Stimulated activated naive CD4-positive, alpha-beta T cell (primary cell): ENCODE measurements around the gene TAPT1.

ENCODE experiments used
- DNase-seq, 6 experiments: peaks; one replicate each; lab custom pipeline; 2025; lab: John Stamatoyannopoulos, UW

Gene TAPT1

DNA sequence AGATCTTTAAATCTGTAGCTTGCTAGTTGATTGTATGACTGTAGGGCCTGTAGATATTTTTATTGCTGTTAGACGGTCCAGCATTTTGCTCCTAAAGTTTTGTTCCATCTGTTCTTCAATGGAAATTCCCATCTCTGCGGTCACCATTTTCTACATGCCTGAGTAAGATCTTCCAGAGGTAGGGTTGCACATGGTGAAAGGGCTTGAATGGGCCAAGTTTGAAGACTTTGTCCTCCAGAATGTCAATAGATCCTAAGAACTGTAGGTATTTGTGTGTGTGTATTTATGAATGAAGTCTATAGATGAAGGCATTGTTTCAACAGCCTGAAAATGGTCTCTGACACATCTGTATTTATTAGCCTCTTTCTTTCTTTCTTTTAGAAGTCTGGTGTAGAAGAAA, 22.3 kb upstream of the TAPT1 start:
- no peak for DNase-seq

DNA sequence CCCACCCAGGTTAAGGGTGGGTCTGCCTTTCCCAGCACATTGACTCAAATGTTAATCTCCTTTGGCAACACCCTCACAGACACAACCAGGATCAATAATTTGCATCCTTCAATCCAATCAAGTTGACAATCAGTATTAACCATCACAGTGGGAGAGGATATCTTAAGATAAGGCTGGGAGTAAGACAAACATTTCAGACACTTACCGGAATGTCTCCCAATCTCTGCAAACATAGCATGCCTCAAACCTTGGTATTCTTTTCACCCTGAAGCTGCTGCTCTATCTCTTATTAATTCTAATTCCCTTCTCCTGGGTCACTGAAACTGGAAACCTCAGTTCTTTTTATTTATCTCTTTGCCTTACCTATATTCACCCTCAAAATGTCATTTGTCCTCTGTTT, 19.0 kb upstream of the TAPT1 start:
- DNase-seq: no peak

DNA sequence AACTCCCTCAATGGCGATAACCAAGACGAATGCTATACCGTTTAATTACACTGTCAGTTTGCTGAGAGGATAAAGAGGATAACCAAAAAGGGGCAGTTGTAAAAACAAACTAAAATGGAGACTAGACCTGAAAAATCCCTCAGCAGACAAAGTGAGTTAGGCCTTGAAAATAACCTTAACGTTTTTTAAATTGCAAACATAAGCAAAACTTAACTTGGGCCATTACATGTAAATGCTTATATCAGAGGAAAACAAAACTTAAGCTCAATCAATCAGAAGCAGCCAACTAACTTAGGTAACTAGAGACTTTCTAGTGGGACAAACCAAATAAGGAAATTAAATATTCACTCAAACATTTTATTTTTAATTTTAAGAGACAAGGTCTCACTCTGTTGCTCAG, 17.0 kb upstream of the TAPT1 start:
- DNase-seq: no peak

DNA sequence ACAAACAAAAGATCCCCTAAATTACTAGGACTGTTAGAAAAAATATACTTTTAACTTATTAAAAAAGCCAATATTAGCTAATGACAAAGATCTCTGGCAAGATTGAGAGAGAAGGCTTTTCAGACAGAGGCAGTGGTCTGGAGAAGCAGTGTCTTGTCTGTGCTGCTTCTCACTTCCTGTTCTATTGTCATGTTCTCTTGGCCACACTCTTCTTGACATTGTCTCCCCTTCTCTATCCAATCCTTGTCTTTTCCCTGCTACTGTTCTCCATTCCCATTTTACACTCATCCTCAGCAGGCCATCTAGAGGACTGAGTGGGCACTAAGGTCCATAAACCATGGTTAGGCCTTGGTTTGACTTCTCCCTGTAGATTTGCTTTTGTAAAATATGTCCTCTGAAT, 14.0 kb upstream of the TAPT1 start:
- DNase-seq: no peak

DNA sequence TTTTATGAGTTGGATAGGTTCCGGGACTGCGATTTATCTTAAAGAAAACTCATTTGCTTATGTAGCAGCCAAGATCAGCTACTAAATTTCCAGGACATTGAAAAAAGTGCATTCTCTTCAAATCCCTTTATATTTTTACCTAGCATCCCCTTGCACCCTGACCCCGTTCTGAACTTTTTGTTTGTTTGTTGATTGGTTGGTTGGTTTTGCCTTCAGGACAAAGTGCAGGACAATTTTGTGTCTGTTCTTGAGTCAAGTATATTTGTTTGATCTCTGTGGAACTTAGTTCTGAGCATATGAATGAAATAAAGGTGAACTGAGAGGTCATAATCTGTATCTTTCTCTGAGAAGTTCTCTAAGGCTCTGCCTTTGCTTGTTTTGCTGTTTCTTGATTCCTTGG, 12.8 kb upstream of the TAPT1 start:
- DNase-seq: no peak

DNA sequence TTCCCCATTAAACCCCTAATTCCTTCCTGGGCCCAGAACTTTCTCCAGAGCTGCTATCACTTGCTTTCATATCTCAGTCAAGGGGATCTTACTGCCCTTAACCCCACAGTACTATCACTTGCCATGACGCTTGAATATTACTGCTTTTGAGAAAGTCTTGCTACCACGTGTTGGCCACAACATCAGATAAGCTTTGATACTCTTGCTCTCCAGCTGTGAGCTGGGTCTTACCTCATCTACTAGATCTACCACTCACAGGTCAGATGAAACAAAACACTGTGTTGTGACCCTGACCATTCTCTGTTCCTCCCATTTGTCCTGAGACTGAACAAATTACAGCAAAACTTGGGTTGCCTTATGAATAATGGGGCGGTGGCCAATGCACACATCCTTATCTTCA, 12.1 kb upstream of the TAPT1 start:
- DNase-seq: no peak

DNA sequence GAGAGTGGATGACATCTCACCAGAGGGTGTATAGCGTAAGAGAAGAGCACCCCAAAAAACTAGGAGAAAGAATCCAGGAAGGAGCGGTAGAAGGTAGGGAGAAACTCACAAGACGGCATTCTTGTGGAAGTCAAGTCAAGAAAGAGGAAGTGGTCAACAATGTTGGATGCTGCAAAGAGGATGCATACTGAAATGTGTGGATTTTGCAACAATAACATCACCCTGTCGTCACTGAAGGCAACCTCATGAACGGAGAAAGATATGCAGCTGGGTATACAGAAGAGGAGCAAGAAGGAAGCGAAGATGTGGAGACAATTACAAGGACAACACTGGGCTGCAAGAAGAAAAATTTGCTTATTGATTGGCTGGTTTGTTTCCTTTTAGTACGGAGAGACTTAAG, 11.4 kb upstream of the TAPT1 start:
- DNase-seq: no peak

DNA sequence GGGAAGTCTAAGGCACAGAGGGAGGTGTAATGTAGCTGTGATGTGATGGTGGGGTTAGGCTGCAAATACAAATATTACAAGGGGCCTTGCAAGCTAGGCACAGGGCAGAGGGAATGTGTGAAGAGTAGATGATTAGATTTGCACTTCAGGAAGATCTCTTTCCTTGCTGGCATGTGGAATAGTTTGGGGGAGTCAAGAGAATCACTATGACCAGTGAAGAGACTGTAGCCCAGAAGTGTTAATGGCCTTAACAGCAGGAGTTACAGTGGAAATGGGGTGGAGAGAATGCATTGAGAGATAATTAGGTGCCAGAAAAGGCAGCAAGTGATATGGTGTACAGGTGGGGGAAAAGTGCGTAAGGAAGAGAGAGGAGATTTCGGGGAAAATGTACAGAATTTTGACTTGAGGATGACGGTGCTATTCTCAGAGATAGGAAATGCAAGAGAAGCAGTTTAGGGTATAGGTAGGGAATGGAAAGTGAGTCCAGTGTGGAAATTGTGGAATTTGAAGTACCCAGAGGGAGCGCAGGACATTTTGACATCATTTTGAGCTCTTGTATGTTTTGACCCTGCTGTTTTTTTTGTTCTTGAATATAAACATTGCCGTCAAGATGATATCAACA, 10.2 kb upstream of the TAPT1 start:
- no peak for DNase-seq

DNA sequence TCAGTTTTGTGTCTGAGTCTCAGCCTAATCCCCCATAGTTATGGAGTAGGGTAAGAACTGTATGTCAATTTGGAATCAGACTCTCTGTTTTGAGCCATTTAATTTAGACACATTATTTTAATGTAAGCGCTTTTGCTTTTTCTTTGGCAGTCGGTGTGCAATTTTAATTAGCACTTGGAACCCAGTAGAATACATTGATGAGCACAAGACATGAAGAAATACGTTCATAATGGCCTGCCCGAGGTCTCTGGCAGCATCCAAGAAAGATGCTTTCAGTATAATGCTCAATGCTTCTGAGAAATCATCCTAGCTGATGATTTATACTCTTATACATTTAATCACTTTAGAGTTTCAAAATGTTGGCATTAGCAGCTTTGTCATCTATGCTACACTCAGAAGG, 8.9 kb upstream of the TAPT1 start:
- no peak for DNase-seq

DNA sequence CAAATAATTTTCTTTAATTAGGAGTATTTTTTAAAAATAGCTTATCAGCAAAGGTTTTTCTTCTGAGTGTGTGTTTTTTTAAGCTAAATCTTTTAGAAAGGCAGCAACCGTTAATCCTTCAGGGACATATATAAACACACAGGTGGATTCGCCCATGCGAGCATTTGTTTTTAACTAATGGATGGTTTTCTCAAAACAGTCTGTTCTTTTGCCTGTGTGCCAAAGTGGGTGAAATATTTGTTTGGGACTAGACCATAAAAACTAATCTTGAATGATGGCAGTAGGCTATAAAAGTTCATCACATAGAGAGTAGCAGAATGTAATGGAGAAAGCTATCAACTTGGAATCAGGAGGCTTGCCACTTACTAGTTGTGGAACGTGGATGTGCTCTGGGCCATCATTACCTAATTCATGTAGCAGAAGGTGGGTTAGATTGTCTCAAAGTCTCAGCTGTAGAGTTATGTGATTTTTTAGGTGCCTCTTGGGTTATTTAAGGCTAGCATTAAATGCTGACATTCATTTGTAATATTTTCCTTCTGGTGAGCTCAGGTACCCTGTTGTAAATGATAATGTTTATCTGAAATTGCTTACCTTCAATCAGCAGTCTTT, 7.4 kb upstream of the TAPT1 start:
- DNase-seq: no peak

DNA sequence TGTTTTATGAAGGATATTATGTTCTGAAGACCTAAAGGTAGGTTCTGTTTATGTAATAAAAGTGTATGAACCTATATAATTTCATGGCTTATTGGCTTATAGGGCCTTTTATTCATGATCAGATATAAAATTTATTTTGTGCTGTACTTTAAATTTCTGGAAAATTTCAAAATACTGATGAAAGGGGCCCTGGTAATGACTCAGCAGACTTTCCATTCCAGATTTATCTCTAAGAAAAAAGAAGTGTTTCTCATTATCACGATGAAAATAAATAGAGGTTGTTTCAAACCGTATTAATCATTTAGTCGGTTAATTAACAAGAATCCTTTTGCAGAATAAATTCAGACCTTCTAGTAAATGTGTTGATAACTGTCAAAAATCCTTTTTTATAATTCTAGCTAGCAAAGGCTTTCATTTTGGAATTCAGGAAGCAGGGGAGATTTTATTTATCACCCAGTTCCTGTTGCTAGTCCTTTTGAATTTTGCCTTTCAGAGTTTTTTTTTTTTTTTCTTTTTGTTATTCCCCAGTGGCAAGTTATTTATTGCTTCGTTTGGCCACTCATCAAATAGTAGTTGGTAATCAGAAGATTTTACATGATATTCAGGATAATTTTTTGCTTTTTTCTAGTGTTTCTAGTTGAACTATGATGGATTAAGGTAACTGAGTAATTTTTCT, 5.4 kb upstream of the TAPT1 start:
- DNase-seq: no peak

DNA sequence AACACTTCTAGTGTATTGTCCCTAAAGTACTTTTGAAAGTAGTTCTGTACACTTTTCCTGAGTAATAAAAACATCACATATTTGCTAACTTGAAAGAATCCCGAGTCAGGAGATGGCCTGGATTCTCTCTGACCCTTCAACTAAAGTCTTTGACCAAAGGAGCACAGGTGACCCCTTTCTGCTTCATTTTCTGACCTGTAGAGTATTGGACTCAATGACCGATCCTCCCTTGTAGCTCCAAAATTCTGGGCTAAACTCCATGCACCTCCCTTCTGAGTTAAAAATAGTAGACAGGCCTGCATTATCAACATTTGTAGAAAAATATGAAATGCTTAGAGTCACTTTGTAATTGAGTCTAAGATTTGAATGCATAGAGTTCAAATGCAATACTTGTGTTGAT, 4.0 kb upstream of the TAPT1 start:
- no peak for DNase-seq

DNA sequence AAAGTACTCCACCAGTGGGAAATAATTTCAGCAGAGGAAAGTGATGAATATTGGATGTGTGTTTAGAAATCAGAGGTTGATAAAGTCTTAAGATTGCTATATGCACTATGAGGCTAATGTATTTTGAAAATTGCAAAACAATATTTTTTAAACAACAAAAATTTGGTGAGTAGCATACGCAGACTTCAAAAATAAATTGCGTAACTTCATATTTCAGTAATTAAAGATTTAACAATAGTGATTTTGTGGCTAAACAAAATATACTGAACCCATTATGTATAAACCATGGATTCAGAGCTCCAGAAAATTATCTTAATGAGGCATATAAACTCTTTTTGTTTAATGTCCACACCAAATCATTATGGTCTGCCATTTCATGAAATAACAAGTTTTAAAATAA, 3.3 kb upstream of the TAPT1 start:
- DNase-seq: no peak

DNA sequence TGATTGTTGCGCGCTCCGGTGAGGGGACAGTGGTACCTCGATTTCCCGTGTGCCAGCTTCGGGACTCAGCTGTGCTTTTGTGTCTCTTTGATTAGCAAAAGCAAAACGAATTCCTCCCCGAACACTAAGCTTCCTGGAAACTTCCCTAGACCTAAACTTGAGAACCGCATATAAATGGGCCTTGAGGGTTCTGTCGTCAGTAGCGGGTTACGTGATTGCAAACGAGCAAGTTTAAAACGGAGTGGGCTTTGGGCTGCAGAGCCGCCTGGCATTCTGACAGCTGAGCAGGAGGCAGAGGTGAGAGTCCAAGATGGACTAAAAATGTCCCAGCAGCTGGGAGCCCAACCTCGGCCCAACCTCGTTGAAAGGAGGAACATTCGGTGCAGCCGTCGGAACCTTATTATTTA, 1.2 kb upstream of the TAPT1 start:
- peak in 5 of 6 experiments; percentile 4 to 54 (median 25) for DNase-seq

DNA sequence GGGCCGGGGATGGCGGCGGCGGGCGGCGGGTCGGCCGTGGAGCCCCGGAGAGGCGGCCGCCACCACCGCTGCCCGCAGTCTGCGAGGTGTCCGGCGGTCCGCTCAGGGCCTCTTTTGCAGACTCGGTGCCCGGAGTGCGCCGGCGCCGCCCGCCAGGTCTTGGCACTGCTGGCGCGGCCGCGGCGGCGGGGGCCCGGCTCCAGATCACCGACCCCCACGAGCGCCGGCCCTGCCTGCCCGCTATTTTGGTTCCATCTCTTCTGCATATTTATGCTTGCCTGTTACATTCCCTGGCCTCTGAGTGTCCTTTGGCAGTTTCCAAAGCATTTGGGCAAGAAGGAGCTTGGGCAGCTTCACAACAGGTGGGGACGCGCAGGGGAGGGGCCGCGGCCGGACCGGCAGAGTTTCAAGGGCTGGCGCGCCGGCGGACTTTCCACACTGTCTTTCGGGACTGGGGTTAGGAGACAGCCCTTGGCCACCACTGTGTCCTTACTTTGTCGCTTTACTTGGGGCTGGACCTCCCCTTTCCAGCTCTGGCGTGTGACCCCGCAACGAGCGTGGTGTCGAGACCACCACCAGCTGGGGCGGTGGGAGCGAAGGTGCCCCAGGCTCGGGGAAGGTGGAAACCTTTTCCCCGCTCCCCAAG, 668 bp upstream of the TAPT1 start:
- DNase-seq: peak in 4 of 6 experiments; percentile 25 to 65 (median 38)

DNA sequence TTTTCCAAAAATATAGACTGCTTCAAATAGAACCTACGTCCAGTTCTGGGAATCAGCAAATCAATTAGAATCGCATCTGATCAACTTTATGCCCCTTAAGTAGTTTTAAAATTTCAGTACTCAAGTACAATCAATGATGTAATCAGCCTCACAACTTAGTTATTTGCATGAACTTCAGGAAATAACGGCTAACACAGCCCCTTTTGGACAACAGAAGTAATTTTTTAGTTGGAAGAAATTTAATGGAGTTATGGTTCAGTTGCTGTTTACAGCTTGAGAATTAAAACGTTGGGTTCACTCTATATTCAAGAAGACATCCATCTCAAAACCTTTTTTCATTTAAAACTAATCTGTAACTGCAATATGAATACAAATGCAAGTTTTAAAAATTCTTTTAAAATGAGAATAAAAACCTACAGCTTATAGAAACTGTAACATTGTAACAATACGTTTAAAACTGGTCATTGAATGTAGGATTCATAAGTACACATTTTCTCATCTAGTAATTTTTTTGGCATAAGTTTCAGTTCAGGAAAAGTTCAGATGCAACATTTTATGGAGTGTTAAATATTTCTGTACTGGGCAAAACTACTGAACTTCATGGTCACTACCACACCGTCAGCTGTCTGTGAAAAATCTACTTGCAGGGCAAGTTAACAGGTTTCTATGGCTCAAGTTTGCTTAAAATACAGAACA, 956 bp downstream of the TAPT1 start:
- peak in 2 of 6 experiments; percentile 17 to 27 for DNase-seq

DNA sequence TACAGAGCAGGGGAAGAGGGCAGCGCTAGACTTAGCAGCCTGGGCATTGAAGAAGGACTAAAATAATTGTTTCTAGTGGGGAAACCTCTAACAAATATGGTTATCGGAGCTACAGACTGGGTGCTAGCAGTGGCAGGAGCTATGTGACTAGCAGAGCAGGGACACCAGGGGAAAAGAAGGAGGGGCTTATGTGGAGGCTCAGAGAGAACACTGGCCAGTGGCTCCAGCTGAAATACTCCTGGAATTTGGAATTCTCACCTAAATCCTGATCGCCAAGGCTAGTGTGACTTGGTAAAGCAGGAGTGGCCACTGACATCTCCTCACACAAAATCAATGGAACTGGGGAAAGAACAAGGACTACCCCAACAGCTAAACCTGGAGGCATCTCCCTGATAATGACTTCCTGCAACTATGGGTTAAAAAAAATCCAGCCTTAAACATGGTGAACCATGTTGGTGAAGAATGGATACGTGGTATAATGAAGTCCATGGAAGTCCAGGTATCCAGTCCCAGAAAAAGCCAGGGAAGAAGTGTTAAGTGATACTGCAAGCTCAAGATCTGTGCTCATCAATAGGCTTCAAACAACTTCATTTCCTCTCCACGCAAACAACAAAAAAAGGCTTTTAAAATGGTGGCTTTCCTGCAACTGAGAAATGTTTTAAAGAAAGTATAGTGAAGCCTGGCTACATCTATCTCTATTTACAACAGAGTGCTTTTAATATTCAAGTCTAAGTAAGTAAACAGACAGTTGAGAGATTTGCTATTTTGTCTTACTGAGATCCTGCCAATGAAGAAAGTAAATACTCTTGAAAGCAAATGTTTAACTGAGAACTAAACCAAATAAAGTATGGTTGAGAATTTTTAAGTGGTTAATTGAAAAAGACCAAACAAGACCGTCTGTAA, 1.8 kb downstream of the TAPT1 start:
- peak in 3 of 6 experiments; percentile 10 to 52 (median 45) for DNase-seq

DNA sequence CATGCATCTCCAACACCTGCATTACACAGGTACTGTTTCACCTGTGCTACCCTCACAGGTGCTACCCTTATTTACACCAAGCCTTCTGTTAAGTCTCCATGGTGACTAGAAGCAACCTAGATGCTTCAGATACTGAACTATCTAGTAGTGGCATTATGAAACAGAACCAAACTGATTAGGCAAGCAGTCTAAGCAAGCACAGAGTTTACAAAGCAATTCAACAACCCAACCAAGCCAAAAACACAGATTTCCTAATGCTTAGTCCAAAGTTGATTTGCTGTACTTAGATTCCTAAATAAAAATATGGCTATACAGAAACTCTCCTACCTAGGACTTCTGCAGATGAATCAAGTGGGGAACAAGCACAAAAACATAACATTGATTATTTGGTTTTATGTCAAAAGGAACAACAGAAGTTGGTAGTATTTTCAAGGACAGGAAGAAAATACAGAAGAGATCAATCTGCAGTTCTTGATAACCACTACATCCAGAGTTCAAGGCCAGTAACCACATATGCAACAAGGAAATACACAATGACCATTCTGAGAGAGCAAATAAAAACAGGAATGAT, 3.2 kb downstream of the TAPT1 start:
- no peak for DNase-seq

DNA sequence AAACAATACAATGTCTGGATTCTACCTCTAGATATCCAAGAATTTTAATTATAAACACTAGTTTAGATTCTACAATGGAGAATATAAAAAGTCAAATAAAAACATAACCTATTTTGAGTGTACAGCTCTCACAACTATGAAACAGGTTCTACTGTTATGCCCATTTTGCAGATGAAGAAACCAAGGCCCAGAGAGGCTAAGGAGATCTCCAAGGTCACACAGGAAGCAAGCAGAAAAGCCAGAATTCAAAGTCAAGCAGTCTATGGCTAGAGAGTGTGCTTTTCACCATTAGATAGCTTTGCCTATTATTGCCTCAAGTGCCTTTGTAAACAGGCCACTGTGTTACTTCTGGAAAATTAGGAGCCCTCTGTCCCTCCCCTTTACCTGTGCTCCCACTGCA, 7.3 kb downstream of the TAPT1 start:
- DNase-seq: no peak

DNA sequence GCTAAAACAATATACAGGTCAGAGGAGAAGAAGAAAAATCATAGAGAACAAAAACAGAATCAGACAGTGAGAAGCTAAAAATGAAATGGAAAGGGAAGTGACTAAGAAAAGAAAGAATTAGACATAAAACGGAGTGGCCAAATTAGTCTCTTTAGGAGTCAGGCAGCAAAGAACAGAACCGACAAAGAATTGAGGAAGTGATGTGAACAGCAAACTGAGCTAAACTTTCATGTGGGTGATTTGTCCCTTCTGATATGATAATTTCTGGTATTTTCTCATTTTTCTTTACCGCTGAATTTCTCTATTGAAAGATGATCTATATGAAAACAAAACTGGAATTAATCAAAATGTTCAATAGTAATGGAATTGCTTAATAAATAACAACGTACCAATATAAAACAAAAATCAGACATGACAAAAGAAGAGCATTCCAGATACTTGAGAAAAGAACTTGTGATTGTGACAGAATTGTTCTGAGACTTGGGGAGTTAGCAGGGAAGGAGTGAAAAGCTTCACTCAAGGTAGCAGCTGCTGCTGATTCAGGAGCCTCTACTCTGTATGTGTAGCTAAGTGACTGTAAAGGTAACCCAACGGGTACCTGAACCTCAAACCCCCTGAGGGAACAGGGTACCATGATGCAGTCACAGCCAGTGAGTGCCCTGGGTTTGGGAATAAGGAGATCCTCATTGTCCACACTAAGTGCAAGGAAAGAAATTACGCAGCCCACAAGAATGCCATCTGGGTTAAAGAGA, 8.8 kb downstream of the TAPT1 start:
- DNase-seq: no peak
